DND-41 (cell line): ENCODE data around the gene PASK.

Experiments used
- CTCF ChIP-seq: IDR thresholded peaks from 2 replicates; pipeline ENCODE4 v1.5.1; 2012; ENCODE audit warnings: borderline replicate concordance, low read length, moderate library complexity, mild to moderate bottlenecking; ENCODE audit not compliant: poor library complexity, severe bottlenecking; ENCODE audit errors: extremely low read depth
- EZH2 ChIP-seq: IDR thresholded peaks from 3 replicates; pipeline ENCODE4 v1.6.1; 2012; ENCODE audit warnings: borderline replicate concordance, low read depth, mild to moderate bottlenecking, moderate library complexity, low read length, inconsistent platforms; ENCODE audit not compliant: severe bottlenecking

GRCh38 chr2:241063093-241063551 is 86.2 kb downstream of the PASK start:
- no peak for TF ChIP-seq CTCF
- TF ChIP-seq EZH2: no peak
